ES-I3 (cell line): ENCODE data around the gene NOX3.

Experiments used
- H3K36me3 ChIP-seq: 2 replicates; pipeline ENCODE4 v1.6.1; 2013; ENCODE audit warnings: mild to moderate bottlenecking, low read length, control low read depth, moderate library complexity; ENCODE audit not compliant: insufficient read depth
- H3K4me1 ChIP-seq: 2 replicates; pipeline ENCODE4 v1.6.1; 2013; ENCODE audit warnings: mild to moderate bottlenecking, control low read depth, low read length; ENCODE audit not compliant: insufficient read depth
- H3K9ac ChIP-seq: 2 replicates; pipeline ENCODE4 v1.6.1; 2013; ENCODE audit warnings: low read depth, mild to moderate bottlenecking, low read length, moderate library complexity
- H3K9me3 ChIP-seq: 2 replicates; pipeline ENCODE4 v1.6.1; 2013; ENCODE audit warnings: mild to moderate bottlenecking, low read length, moderate library complexity; ENCODE audit not compliant: control insufficient read depth, insufficient read depth

NOX3 gene

GRCh38 chr6:155409391-155409790 lies 46.2 kb downstream of the NOX3 start:
- Histone ChIP-seq H3K4me1 (no peaks in the 10 kb centered on the region), H3K9ac (no peak overlapping the region), H3K9me3 (no peaks in the 10 kb centered on the region; the same call in 1 of the 2 replicates), H3K36me3 (no peaks in the 10 kb centered on the region; the same call in 1 of the 2 replicates)

- no peaks in the 10 kb centered on the region; the same call in 1 of the 2 replicates for H3K9me3 ChIP-seq
Measured at GRCh38 chr6:155408981-155409380, 46.7 kb downstream of the NOX3 start.

GRCh38 chr6:155408231-155408630 lies 47.4 kb downstream of the NOX3 start:
- H3K9me3 ChIP-seq: no peaks in the 10 kb centered on the region; the same call in 1 of the 2 replicates
- H3K9ac ChIP-seq: no peak overlapping the region
- no peaks in the 10 kb centered on the region; the same call in 1 of the 2 replicates for H3K36me3 ChIP-seq
- no peaks in the 10 kb centered on the region for H3K4me1 ChIP-seq

More at GRCh38 chr6:155408981-155409380, 46.7 kb downstream of the NOX3 start:
- no peak overlapping the region for H3K9ac ChIP-seq
- H3K36me3 ChIP-seq: no peaks in the 10 kb centered on the region; the same call in 1 of the 2 replicates
- no peaks in the 10 kb centered on the region for H3K4me1 ChIP-seq

- no peaks in the 10 kb centered on the region for H3K4me1 ChIP-seq
- H3K9me3 ChIP-seq: no peaks in the 10 kb centered on the region; the same call in 1 of the 2 replicates
- no peak overlapping the region for H3K9ac ChIP-seq
- H3K36me3 ChIP-seq: no peaks in the 10 kb centered on the region; the same call in 1 of the 2 replicates
Measured at GRCh38 chr6:155406801-155407200, 48.8 kb downstream of the NOX3 start.

GRCh38 chr6:155404937-155405336 lies 50.7 kb downstream of the NOX3 start:
- no peaks in the 10 kb centered on the region for H3K4me1 ChIP-seq
- no peaks in the 10 kb centered on the region; the same call in 1 of the 2 replicates for H3K36me3 ChIP-seq
- H3K9ac ChIP-seq: no peak overlapping the region
- no peaks in the 10 kb centered on the region; the same call in 1 of the 2 replicates for H3K9me3 ChIP-seq

GRCh38 chr6:155402656-155403304 lies 52.9 kb downstream of the NOX3 start:
- no peaks in the 10 kb centered on the region; the same call in 1 of the 2 replicates for H3K36me3 ChIP-seq
- H3K4me1 ChIP-seq: no peaks in the 10 kb centered on the region
- no peak overlapping the region for H3K9ac ChIP-seq

GRCh38 chr6:155400654-155400965 lies 55.0 kb downstream of the NOX3 start:
- no peaks in the 10 kb centered on the region for H3K36me3 ChIP-seq
- no peaks in the 10 kb centered on the region; the same call in 1 of the 2 replicates for H3K9me3 ChIP-seq
- H3K4me1 ChIP-seq: no peaks in the 10 kb centered on the region
- no peak overlapping the region for H3K9ac ChIP-seq

More at GRCh38 chr6:155402656-155403304, 52.9 kb downstream of the NOX3 start:
- no peaks in the 10 kb centered on the region; the same call in 1 of the 2 replicates for H3K9me3 ChIP-seq

- Histone ChIP-seq H3K36me3 (no peaks in the 10 kb centered on the region), H3K9me3 (no peaks in the 10 kb centered on the region), H3K4me1 (no peaks in the 10 kb centered on the region), H3K9ac (no peak overlapping the region)
Measured at GRCh38 chr6:155399745-155400653, 55.6 kb downstream of the NOX3 start.

- H3K9me3 ChIP-seq: no peaks in the 10 kb centered on the region
- no peak overlapping the region for H3K9ac ChIP-seq
- no peaks in the 10 kb centered on the region for H3K4me1 ChIP-seq
- no peaks in the 10 kb centered on the region for H3K36me3 ChIP-seq
Measured at GRCh38 chr6:155399062-155399744, 56.4 kb downstream of the NOX3 start.

- Histone ChIP-seq H3K9ac (no peak overlapping the region), H3K4me1 (no peaks in the 10 kb centered on the region), H3K36me3 (no peaks in the 10 kb centered on the region), H3K9me3 (no peaks in the 10 kb centered on the region)
Measured at GRCh38 chr6:155398701-155399061, 57.0 kb downstream of the NOX3 start.

GRCh38 chr6:155398221-155398620 lies 57.4 kb downstream of the NOX3 start:
- no peaks in the 10 kb centered on the region for H3K9me3 ChIP-seq
- H3K36me3 ChIP-seq: no peaks in the 10 kb centered on the region
- H3K9ac ChIP-seq: no peak overlapping the region
- H3K4me1 ChIP-seq: no peaks in the 10 kb centered on the region

- Histone ChIP-seq H3K4me1 (no peaks in the 10 kb centered on the region), H3K36me3 (no peaks in the 10 kb centered on the region), H3K9ac (no peak overlapping the region), H3K9me3 (no peaks in the 10 kb centered on the region)
Measured at GRCh38 chr6:155397172-155397705, 58.4 kb downstream of the NOX3 start.

GRCh38 chr6:155396605-155397004 lies 59.0 kb downstream of the NOX3 start:
- Histone ChIP-seq H3K4me1 (no peaks in the 10 kb centered on the region), H3K9me3 (no peaks in the 10 kb centered on the region), H3K9ac (no peak overlapping the region), H3K36me3 (no peaks in the 10 kb centered on the region)

- H3K4me1 ChIP-seq: no peaks in the 10 kb centered on the region
- no peaks in the 10 kb centered on the region for H3K36me3 ChIP-seq
- H3K9me3 ChIP-seq: no peaks in the 10 kb centered on the region
- no peak overlapping the region for H3K9ac ChIP-seq
Measured at GRCh38 chr6:155395339-155395738, 60.3 kb downstream of the NOX3 start.
